HG03095 (cell line): ENCODE measurements around the gene DENND6A.

Source experiments
- ATAC-seq: cut with Tn5 transposase; IDR thresholded peaks from one replicate; pipeline ENCODE4 v1.9.1; 2021; ENCODE audit warnings: moderate library complexity; ENCODE audit not compliant: unreplicated experiment

The DENND6A gene

DNA sequence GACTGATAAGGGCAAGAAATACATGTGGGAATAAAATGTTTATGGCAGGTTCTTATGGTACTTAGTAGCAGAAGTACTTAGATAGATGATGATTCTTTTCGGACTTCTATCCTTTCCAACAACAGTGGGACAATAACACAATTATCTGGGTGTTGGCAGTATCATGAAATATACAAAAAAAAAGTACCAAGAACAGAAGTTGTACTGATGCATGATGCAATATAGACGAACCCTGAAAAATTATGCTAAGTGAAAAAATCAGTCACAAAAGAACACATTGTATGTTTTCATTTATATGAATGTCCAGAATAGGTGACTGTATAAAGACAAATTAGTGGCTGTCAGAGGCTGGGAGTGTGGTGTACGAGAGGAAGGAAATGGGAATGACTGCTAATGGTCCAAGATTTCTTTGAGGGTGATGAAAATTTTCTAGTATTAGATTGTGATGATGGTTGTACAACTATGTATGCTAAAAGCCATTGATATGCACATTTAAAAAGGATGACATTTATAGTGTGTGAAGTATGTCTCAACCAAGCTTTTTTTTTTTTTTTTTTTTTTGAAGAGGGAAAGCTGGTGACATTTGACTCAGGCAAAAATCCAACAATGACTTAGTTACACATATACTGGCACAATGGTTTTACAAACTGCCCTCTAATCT is 116.8 kb downstream of the DENND6A start:
- ATAC-seq, result no peak
